HEK293 (cell line): ENCODE measurements around the gene SEPTIN12.

Source experiments
- GLI2 ChIP-seq: fragments of 450-650 bp; formaldehyde crosslinking; IDR thresholded peaks from 2 replicates; pipeline ENCODE4; 2017; ENCODE audit warnings: missing biosample characterization, missing genetic modification characterization, low read depth, borderline replicate concordance
- ZFP41 ChIP-seq: fragments of 450-650 bp; formaldehyde crosslinking; IDR thresholded peaks from 2 replicates; pipeline ENCODE4 v1.5.1; 2016; ENCODE audit warnings: missing biosample characterization, missing genetic modification characterization, borderline replicate concordance
- ZNF335 ChIP-seq: fragments of 450-650 bp; formaldehyde crosslinking; conservative IDR thresholded peaks from 2 replicates; pipeline ENCODE4 v1.5.1; 2016; ENCODE audit warnings: missing biosample characterization, missing genetic modification characterization
- ZNF768 ChIP-seq: fragments of 450-650 bp; formaldehyde crosslinking; IDR thresholded peaks from 2 replicates; pipeline ENCODE4 v1.5.1; 2018; ENCODE audit warnings: missing biosample characterization, mild to moderate bottlenecking, missing genetic modification characterization
- TF ChIP-seq, protein P1 (sequence below): fragments of 450-650 bp; formaldehyde crosslinking; IDR thresholded peaks from 2 replicates; pipeline ENCODE4 v1.5.1; 2016; ENCODE audit warnings: missing biosample characterization, missing genetic modification characterization
- TF ChIP-seq, protein P2 (sequence below): fragments of 450-650 bp; formaldehyde crosslinking; IDR thresholded peaks from 2 replicates; pipeline ENCODE4 v1.5.1; 2016; ENCODE audit warnings: missing biosample characterization, missing genetic modification characterization

DNA sequence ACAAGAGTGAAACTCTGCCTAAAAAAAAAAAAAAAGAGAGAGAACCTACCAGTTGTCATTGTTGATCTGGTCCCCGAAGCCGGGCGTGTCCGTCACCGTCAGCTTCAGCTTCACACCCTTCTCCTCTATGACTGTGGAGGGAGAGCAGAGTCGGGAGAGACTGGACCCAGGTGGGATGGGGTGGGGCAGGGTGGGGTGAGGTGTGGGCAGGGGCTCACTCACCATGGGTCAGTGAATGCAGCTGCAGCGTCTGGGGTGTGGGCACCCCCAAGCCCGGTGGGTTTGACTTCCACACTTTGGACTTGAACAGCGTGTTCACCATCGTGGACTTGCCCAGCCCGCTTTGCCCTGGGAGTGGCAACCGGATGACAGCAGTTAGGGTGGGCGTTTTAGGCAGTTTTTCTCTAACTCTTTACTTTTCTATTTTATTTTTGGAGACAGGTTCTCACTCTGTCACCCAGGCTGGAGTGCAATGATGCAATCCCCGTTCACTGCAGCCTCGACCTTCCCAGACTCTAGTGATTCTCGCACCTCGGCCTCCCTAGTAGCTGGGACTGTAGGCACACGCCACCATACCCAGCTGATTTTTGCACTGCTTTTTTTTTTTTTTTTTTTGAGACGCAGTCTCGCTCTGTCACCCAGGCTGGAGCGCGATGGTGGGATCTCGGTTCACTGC lies 2.2 kb downstream of the SEPTIN12 start:
- TF ChIP-seq ZFP41 (tag by site-specific recombination) (no peak), ZNF335 (tag by site-specific recombination) (no peak), GLI2 (tag by site-specific recombination) (no peak), ZNF768 (no peak)
- TF ChIP-seq, protein P1, sequence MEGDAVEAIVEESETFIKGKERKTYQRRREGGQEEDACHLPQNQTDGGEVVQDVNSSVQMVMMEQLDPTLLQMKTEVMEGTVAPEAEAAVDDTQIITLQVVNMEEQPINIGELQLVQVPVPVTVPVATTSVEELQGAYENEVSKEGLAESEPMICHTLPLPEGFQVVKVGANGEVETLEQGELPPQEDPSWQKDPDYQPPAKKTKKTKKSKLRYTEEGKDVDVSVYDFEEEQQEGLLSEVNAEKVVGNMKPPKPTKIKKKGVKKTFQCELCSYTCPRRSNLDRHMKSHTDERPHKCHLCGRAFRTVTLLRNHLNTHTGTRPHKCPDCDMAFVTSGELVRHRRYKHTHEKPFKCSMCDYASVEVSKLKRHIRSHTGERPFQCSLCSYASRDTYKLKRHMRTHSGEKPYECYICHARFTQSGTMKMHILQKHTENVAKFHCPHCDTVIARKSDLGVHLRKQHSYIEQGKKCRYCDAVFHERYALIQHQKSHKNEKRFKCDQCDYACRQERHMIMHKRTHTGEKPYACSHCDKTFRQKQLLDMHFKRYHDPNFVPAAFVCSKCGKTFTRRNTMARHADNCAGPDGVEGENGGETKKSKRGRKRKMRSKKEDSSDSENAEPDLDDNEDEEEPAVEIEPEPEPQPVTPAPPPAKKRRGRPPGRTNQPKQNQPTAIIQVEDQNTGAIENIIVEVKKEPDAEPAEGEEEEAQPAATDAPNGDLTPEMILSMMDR (tag by site-specific recombination) = no peak
- TF ChIP-seq, protein P2, sequence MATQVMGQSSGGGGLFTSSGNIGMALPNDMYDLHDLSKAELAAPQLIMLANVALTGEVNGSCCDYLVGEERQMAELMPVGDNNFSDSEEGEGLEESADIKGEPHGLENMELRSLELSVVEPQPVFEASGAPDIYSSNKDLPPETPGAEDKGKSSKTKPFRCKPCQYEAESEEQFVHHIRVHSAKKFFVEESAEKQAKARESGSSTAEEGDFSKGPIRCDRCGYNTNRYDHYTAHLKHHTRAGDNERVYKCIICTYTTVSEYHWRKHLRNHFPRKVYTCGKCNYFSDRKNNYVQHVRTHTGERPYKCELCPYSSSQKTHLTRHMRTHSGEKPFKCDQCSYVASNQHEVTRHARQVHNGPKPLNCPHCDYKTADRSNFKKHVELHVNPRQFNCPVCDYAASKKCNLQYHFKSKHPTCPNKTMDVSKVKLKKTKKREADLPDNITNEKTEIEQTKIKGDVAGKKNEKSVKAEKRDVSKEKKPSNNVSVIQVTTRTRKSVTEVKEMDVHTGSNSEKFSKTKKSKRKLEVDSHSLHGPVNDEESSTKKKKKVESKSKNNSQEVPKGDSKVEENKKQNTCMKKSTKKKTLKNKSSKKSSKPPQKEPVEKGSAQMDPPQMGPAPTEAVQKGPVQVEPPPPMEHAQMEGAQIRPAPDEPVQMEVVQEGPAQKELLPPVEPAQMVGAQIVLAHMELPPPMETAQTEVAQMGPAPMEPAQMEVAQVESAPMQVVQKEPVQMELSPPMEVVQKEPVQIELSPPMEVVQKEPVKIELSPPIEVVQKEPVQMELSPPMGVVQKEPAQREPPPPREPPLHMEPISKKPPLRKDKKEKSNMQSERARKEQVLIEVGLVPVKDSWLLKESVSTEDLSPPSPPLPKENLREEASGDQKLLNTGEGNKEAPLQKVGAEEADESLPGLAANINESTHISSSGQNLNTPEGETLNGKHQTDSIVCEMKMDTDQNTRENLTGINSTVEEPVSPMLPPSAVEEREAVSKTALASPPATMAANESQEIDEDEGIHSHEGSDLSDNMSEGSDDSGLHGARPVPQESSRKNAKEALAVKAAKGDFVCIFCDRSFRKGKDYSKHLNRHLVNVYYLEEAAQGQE (tag by site-specific recombination) = no peak
